GM18909 (cell line): ENCODE data around the gene TTC39A.

Experiments used
- ATAC-seq: cut with Tn5 transposase; IDR thresholded peaks from one replicate; pipeline ENCODE4 v1.9.1; 2021; ENCODE audit warnings: mild to moderate bottlenecking; ENCODE audit not compliant: unreplicated experiment, poor library complexity

The TTC39A gene

GRCh38 chr1:51330331-51331201 lies at the start of gene TTC39A:
Gene TTC39A, minus strand, starts transcription at chr1:51330562. Its CDS starts 85 bp downstream, at chr1:51330477.
- peak; percentile 39 for ATAC-seq

- no peak for ATAC-seq
Measured at GRCh38 chr1:51378871-51379270, 48.5 kb upstream of the TTC39A start.

GRCh38 chr1:51373898-51374297 lies 43.5 kb upstream of the TTC39A start:
- no peak for ATAC-seq

- ATAC-seq: no peak
Measured at GRCh38 chr1:51372561-51372960, 42.2 kb upstream of the TTC39A start.

- ATAC-seq: no peak
Measured at GRCh38 chr1:51369171-51369570, 38.8 kb upstream of the TTC39A start.

- ATAC-seq: no peak
Measured at GRCh38 chr1:51365774-51366173, 35.4 kb upstream of the TTC39A start.

- ATAC-seq: no peak
Measured at GRCh38 chr1:51359879-51360278, 29.5 kb upstream of the TTC39A start.

- no peak for ATAC-seq
Measured at GRCh38 chr1:51355382-51355781, 25.0 kb upstream of the TTC39A start.

GRCh38 chr1:51354416-51354815 lies 24.1 kb upstream of the TTC39A start:
- no peak for ATAC-seq

GRCh38 chr1:51351907-51352306 lies 21.5 kb upstream of the TTC39A start:
- no peak for ATAC-seq

- ATAC-seq: no peak
Measured at GRCh38 chr1:51349862-51350261, 19.5 kb upstream of the TTC39A start.

- ATAC-seq: no peak
Measured at GRCh38 chr1:51348147-51348527, 17.8 kb upstream of the TTC39A start.

GRCh38 chr1:51347398-51348146 lies 17.2 kb upstream of the TTC39A start:
- ATAC-seq: no peak

- no peak for ATAC-seq
Measured at GRCh38 chr1:51346086-51346942, 16.0 kb upstream of the TTC39A start.

GRCh38 chr1:51345300-51345687 lies 14.9 kb upstream of the TTC39A start:
- ATAC-seq: no peak

GRCh38 chr1:51344602-51345299 lies 14.4 kb upstream of the TTC39A start:
- ATAC-seq: no peak

GRCh38 chr1:51344276-51344601 lies 13.9 kb upstream of the TTC39A start:
- ATAC-seq: no peak

- no peak for ATAC-seq
Measured at GRCh38 chr1:51343624-51344023, 13.3 kb upstream of the TTC39A start.

GRCh38 chr1:51342591-51343206 lies 12.3 kb upstream of the TTC39A start:
- no peak for ATAC-seq
